C4-2B (cell line): Measurements from ENCODE around the gene HKDC1.

ENCODE experiments used
- H3K27ac ChIP-seq: fragments of 450-650 bp; 2 replicates; pipeline ENCODE4 v1.5.1; 2017
- CTCF ChIP-seq: fragments of 450-650 bp; conservative IDR thresholded peaks from 2 replicates; pipeline ENCODE4 v1.5.1; 2017; ENCODE audit warnings: mild to moderate bottlenecking
- ZFX ChIP-seq: fragments of 450-650 bp; IDR thresholded peaks from 2 replicates; pipeline ENCODE4 v1.6.1; 2017

HKDC1 gene

DNA sequence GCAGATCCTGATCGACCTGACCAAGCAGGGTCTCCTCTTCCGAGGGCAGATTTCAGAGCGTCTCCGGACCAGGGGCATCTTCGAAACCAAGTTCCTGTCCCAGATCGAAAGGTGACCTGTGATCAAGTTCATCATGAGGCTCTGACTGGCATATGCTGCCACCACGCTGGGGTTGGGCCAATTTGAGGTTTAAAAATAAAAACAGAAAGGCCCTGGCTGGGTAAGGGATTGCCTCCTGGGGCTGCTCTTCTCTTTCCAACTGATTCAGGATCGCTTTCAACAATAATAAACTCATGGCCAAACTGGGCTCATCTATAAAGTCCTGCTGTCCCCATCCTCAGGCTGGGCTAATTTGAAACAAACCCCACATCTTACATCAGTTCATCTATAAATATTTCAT, 41.1 kb downstream of the HKDC1 start:
- no peak overlapping the region for H3K27ac ChIP-seq
- TF ChIP-seq ZFX, result no peak
- TF ChIP-seq CTCF, result no peak

GRCh38 chr10:69262292-69262751, 42.2 kb downstream of the HKDC1 start:
- no peak overlapping the region for H3K27ac ChIP-seq
- TF ChIP-seq CTCF, result no peak
- no peak for TF ChIP-seq ZFX

DNA sequence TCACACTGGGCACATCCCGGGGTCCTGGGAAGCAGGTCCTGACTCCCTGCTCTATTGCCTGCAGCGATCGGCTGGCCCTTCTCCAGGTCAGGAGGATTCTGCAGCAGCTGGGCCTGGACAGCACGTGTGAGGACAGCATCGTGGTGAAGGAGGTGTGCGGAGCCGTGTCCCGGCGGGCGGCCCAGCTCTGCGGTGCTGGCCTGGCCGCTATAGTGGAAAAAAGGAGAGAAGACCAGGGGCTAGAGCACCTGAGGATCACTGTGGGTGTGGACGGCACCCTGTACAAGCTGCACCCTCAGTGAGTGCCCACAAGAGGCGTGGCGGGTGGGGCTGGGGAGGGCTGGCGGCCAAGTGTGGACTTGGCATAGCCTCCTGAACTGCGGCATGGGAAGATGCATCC, 45.4 kb downstream of the HKDC1 start:
- H3K27ac ChIP-seq, result no peak overlapping the region
- TF ChIP-seq ZFX (no peak), CTCF (no peak)

DNA sequence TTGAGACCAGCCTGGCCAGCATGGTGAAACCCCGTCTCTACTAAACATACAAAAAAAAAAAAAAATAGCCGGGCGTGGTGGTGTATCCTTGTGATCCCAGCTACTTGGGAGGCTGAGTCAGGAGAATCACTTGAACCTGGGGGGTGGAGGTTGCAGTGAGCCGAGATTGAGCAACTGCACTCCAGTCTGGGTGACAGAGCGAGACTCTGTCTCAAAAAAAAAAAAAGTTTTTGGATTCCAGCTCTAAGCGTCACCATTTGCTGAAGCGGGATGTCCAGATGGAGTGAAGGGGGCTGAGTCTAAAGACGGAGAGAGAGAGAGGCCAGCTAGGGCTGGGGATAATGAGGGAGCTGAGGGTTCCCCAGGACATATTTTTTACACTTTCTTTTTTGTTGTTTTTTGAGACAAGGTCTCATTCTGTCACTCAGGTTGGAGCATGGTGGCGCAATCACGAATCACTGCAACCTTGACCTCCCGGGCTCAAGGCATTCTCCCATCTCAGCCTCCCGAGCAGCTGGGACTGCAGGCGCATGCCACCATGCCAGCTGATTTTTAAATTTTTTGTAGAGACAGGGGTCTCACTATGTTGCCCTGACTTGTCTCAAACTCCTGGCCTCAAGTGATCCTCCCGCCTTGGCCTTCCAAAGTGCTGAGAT, 48.8 kb downstream of the HKDC1 start:
- TF ChIP-seq ZFX (no peak), CTCF (no peak)
- no peak overlapping the region for H3K27ac ChIP-seq

GRCh38 chr10:69269761-69270160, 49.6 kb downstream of the HKDC1 start:
- TF ChIP-seq ZFX (no peak), CTCF (no peak)
- H3K27ac ChIP-seq, result no peak overlapping the region

GRCh38 chr10:69270990-69271389, 50.9 kb downstream of the HKDC1 start:
- TF ChIP-seq CTCF (no peak), ZFX (no peak)
- no peak overlapping the region for H3K27ac ChIP-seq

GRCh38 chr10:69272624-69273023, 52.5 kb downstream of the HKDC1 start:
- no peak for TF ChIP-seq CTCF
- TF ChIP-seq ZFX, result no peak
- H3K27ac ChIP-seq, result no peak overlapping the region
